NCI-H2081 treated with DMSO at 0.1 percent for 48 hours (cell line): Measurements from ENCODE around the gene FNDC11.
"Not testable (repeated sequence)": the region's sequence is repeated elsewhere in the genome, so short reads cannot be mapped to it uniquely, and the experiment has no call there.

Experiments used
- DNase-seq: peaks from one replicate; lab custom pipeline; 2025; lab: John Stamatoyannopoulos, UW

Gene FNDC11

GRCh38 chr20:63598479-63599395 lies 44.8 kb downstream of the FNDC11 start:
- no peak for DNase-seq

DNA sequence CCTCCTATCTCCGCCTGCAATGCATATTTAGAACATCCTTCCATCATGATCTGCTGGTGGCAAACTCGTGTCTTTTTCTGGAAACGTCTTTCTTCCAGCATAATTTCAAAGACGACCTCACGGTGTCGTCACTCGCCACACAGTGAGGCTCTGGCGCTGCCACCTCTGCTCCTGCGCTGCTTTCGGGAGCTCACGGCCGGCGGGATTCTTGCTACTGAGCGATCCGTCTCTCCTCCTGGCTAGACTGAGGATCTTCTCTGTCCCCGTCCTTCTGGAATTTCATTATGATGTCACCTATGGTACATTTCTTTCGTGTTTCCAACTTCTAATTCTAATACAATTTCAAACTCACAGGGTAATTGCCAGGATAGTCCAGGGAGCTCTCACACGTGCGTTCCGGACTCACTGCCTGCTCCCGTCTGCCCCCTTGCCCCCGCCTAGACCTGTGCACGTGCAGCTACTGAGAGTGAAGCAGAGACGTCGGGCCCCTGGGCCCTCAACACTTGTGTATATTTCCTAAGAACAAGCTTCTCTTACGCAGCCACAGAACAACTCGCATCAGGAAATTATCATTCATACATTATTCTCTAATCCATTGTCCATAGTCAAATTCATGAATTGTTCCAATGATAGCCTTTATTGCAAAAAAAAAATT lies 45.6 kb downstream of the FNDC11 start:
- no peak for DNase-seq

GRCh38 chr20:63601679-63602078 lies 47.7 kb downstream of the FNDC11 start:
- DNase-seq = not testable (repeated sequence)

DNA sequence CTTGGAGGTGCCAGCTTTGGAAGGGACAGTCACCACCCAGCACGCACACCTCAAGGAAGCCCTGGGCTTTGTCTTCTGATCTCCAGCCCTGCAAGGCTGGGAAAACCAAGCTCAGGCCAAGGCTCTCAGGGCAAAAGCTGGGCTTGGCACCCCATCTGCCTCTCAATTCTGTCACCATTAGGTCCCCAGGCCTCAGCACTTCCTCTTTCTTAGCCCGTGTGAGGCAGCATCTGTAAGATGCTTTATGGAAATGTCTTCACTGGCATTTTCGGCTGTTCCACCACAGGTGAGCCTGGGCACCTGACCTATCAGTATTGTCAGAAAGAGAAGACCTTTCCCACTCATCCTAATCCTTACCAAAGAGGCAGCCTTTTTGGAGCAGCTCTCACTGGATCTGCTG lies 48.4 kb downstream of the FNDC11 start:
- DNase-seq = no peak
